ENCODE measurements around the gene UGT3A1. TPM values are rescaled to one million over a fixed set of nuclear protein-coding genes. Genes with fewer than 3 reads are reported as not detected.

The UGT3A1 gene
- polyA plus RNA-seq, 1 of the 3 experiments (the other 2 are of a cell fraction), result not detected

DNA sequence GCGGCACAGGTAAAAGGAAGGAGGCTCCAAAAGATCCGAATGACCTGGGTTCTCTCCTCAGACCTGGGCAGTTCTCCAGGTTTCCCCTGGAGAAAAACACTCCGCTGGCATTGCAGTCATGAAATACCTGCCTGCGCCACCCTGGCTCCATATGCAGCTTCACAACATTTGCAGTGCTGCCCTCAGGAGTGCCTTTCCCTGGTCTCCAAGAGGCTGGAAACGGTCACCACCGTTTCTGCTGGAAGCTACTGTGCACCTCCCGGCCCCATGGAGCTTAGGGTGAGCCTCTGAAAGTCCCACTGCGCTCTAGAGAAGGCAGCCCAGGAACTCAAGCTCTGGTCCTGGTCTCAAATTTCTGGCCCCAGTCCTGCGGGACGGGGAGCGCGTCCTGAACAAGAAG, 670 bp downstream of the UGT3A1 start:
- Histone ChIP-seq H3K79me2 (ENCODE audit: insufficient read depth) (no peaks in the 10 kb centered on the region), H3K4me3 (ENCODE audit: low read depth in 2 of 2, low read length in 1 of 2) (no peak overlapping the region), H3K9me3 (no peaks in the 10 kb centered on the region), H3F3A (replicated peaks; ENCODE audit: insufficient read depth) (no peaks in the 10 kb centered on the region), H4K20me1 (ENCODE audit: insufficient read depth) (no peaks in the 10 kb centered on the region), H3K27ac (ENCODE audit: low read depth in 2 of 2, low read length in 1 of 2) (no peak overlapping the region), H3K9me2 (no peaks in the 10 kb centered on the region), H3K4me1 (ENCODE audit: control insufficient read depth in 1 of 2, insufficient read depth in 2 of 2, low read depth in 1 of 2, low read length in 1 of 2) (no peaks in the 10 kb centered on the region), H2AFZ (ENCODE audit: low read depth) (no peak overlapping the region), H3K36me3 (replicated peaks in 1 of 2; ENCODE audit: control insufficient read depth in 1 of 2, insufficient read depth in 2 of 2, low read length in 1 of 2) (no peaks in the 10 kb centered on the region), H3K9ac (no peak overlapping the region), H3K4me2 (no peak overlapping the region), H3K27me3 (ENCODE audit: insufficient read depth) (no peaks in the 10 kb centered on the region)
- WGBS (ENCODE audit: low lambda C conversion rate), result 21% methylated on average over 9 of the region's 12 CpGs
- TF ChIP-seq NFIC (IDR thresholded peaks at IDR 0.05; ENCODE audit: borderline replicate concordance) (no peak), FOXM1 (IDR thresholded peaks at IDR 0.05; ENCODE audit: low read depth) (no peak), TAF1 (IDR thresholded peaks at IDR 0.05; ENCODE audit: borderline replicate concordance, low read depth, low read length) (no peak), TEAD4 (IDR thresholded peaks at IDR 0.05; ENCODE audit: borderline replicate concordance, insufficient read depth) (no peak), JUND (IDR thresholded peaks at IDR 0.05) (no peak), TCF12 (IDR thresholded peaks at IDR 0.05) (no peak), MEF2A (IDR thresholded peaks at IDR 0.05; ENCODE audit: borderline replicate concordance, low read depth) (no peak), SMC3 (IDR thresholded peaks at IDR 0.05; ENCODE audit: low read depth, low read length) (no peak), FOSL2 (IDR thresholded peaks at IDR 0.05; ENCODE audit: borderline replicate concordance, low read depth) (no peak)
- TF ChIP-seq, protein P1, sequence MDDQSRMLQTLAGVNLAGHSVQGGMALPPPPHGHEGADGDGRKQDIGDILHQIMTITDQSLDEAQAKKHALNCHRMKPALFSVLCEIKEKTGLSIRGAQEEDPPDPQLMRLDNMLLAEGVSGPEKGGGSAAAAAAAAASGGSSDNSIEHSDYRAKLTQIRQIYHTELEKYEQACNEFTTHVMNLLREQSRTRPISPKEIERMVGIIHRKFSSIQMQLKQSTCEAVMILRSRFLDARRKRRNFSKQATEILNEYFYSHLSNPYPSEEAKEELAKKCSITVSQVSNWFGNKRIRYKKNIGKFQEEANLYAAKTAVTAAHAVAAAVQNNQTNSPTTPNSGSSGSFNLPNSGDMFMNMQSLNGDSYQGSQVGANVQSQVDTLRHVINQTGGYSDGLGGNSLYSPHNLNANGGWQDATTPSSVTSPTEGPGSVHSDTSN (IDR thresholded peaks at IDR 0.05), result no peak
- TF ChIP-seq, protein P2, sequence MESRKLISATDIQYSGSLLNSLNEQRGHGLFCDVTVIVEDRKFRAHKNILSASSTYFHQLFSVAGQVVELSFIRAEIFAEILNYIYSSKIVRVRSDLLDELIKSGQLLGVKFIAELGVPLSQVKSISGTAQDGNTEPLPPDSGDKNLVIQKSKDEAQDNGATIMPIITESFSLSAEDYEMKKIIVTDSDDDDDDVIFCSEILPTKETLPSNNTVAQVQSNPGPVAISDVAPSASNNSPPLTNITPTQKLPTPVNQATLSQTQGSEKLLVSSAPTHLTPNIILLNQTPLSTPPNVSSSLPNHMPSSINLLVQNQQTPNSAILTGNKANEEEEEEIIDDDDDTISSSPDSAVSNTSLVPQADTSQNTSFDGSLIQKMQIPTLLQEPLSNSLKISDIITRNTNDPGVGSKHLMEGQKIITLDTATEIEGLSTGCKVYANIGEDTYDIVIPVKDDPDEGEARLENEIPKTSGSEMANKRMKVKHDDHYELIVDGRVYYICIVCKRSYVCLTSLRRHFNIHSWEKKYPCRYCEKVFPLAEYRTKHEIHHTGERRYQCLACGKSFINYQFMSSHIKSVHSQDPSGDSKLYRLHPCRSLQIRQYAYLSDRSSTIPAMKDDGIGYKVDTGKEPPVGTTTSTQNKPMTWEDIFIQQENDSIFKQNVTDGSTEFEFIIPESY (IDR thresholded peaks at IDR 0.05; ENCODE audit: borderline replicate concordance, low read depth), result no peak
- TF ChIP-seq, protein P3, sequence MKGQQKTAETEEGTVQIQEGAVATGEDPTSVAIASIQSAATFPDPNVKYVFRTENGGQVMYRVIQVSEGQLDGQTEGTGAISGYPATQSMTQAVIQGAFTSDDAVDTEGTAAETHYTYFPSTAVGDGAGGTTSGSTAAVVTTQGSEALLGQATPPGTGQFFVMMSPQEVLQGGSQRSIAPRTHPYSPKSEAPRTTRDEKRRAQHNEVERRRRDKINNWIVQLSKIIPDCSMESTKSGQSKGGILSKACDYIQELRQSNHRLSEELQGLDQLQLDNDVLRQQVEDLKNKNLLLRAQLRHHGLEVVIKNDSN (IDR thresholded peaks at IDR 0.05; ENCODE audit: borderline replicate concordance, low read depth), result no peak
- ChIA-PET CTCF (no interaction called here), POLR2A (no interaction called here)
- DNase-seq, result no peak

DNA sequence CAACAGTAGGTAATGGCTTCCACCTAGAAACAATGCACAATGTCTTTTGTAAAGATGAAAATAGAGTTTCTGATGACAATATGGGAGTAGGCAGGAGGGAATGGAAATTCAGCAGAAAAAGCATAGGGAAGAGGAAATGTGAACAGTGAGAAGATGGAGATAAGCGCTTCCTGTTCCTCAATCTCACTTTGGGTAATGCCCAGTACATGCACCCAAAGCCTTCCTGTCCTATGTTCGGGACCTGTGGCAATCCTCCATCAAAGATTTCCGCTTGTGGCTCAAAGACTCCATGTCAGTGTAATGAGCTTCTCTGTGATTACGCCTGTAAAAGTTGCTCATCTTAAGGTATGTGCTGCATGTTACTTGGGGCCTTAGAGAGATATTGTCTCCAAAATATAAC, 2.7 kb downstream of the UGT3A1 start:
- WGBS (ENCODE audit: low lambda C conversion rate), result 22% methylated on average over 4 of the region's 4 CpGs
- H2AFZ ChIP-seq (ENCODE audit: low read depth), result no peak overlapping the region
- H3K27me3 ChIP-seq (ENCODE audit: insufficient read depth), result no peaks in the 10 kb centered on the region
- H3K27ac ChIP-seq (ENCODE audit: low read depth in 2 of 2, low read length in 1 of 2), result no peak overlapping the region
- H4K20me1 ChIP-seq (ENCODE audit: insufficient read depth), result no peaks in the 10 kb centered on the region
- no peaks in the 10 kb centered on the region for H3F3A ChIP-seq (replicated peaks; ENCODE audit: insufficient read depth)
- H3K4me1 ChIP-seq (ENCODE audit: control insufficient read depth in 1 of 2, insufficient read depth in 2 of 2, low read depth in 1 of 2, low read length in 1 of 2), result no peaks in the 10 kb centered on the region
- H3K79me2 ChIP-seq (ENCODE audit: insufficient read depth), result no peaks in the 10 kb centered on the region
- no peaks in the 10 kb centered on the region for H3K36me3 ChIP-seq (replicated peaks in 1 of 2; ENCODE audit: control insufficient read depth in 1 of 2, insufficient read depth in 2 of 2, low read length in 1 of 2)
- no peaks in the 10 kb centered on the region for H3K9me3 ChIP-seq
- no peak overlapping the region for H3K9ac ChIP-seq
- CTCF ChIA-PET, result interaction anchor here (1.0 kb wide), 1 partner anchor 62 kb away, joined by 3 read pairs; no protein-coding TSS in a partner anchor
- H3K4me2 ChIP-seq, result no peak overlapping the region
- no peak overlapping the region for H3K4me3 ChIP-seq (ENCODE audit: low read depth in 2 of 2, low read length in 1 of 2)
- H3K9me2 ChIP-seq, result no peaks in the 10 kb centered on the region
- no peak for DNase-seq
- POLR2A ChIA-PET, result no interaction called here
- TF ChIP-seq TCF12 (IDR thresholded peaks at IDR 0.05) (no peak), TAF1 (IDR thresholded peaks at IDR 0.05; ENCODE audit: borderline replicate concordance, low read depth, low read length) (no peak), EP300 (IDR thresholded peaks at IDR 0.05; ENCODE audit: borderline replicate concordance in 1 of 2, low read depth in 1 of 2, low read length in 1 of 2) (no peak), YY1 (IDR thresholded peaks at IDR 0.05; ENCODE audit: low read depth) (no peak), NFIC (IDR thresholded peaks at IDR 0.05; ENCODE audit: borderline replicate concordance) (no peak), FOXM1 (IDR thresholded peaks at IDR 0.05; ENCODE audit: low read depth) (no peak), MXI1 (IDR thresholded peaks at IDR 0.05; ENCODE audit: low read depth, low read length) (no peak), CHD2 (IDR thresholded peaks at IDR 0.05; ENCODE audit: low read length, partially characterized antibody) (no peak)
- TF ChIP-seq, protein P4, sequence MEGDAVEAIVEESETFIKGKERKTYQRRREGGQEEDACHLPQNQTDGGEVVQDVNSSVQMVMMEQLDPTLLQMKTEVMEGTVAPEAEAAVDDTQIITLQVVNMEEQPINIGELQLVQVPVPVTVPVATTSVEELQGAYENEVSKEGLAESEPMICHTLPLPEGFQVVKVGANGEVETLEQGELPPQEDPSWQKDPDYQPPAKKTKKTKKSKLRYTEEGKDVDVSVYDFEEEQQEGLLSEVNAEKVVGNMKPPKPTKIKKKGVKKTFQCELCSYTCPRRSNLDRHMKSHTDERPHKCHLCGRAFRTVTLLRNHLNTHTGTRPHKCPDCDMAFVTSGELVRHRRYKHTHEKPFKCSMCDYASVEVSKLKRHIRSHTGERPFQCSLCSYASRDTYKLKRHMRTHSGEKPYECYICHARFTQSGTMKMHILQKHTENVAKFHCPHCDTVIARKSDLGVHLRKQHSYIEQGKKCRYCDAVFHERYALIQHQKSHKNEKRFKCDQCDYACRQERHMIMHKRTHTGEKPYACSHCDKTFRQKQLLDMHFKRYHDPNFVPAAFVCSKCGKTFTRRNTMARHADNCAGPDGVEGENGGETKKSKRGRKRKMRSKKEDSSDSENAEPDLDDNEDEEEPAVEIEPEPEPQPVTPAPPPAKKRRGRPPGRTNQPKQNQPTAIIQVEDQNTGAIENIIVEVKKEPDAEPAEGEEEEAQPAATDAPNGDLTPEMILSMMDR (IDR thresholded peaks at IDR 0.05), result no peak
- TF ChIP-seq, protein P5, sequence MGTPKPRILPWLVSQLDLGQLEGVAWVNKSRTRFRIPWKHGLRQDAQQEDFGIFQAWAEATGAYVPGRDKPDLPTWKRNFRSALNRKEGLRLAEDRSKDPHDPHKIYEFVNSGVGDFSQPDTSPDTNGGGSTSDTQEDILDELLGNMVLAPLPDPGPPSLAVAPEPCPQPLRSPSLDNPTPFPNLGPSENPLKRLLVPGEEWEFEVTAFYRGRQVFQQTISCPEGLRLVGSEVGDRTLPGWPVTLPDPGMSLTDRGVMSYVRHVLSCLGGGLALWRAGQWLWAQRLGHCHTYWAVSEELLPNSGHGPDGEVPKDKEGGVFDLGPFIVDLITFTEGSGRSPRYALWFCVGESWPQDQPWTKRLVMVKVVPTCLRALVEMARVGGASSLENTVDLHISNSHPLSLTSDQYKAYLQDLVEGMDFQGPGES (IDR thresholded peaks at IDR 0.05; ENCODE audit: low read depth, low read length), result no peak
- TF ChIP-seq, protein P3 (IDR thresholded peaks at IDR 0.05; ENCODE audit: borderline replicate concordance, low read depth), result no peak
- TF ChIP-seq, protein P1 (IDR thresholded peaks at IDR 0.05), result no peak
